Gastrocnemius medialis (tissue), 4 donors: Measurements from ENCODE around the gene PHACTR1.

Source experiments
- CTCF ChIP-seq, 5 experiments: fragments of 450-650 bp in 3 of 5; fragments of 200-600 bp in 2 of 5; sonication (generic) in 2 of 5; IDR thresholded peaks in 4 of 5; conservative IDR thresholded peaks in 1 of 5; 1 replicate in 4 of 5; 2 replicates in 1 of 5; pipeline ENCODE4 v1.5.1; 2016 to 2019; ENCODE audit warnings: antibody characterized with exemption in 5 of 5, mild to moderate bottlenecking in 3 of 5, moderate library complexity in 3 of 5
- POLR2A ChIP-seq, 2 donors: fragments of 450-650 bp; IDR thresholded peaks; one replicate each; pipeline ENCODE4 v1.6.1; 2017; ENCODE audit warnings: antibody characterized with exemption in 2 of 2, mild to moderate bottlenecking in 2 of 2, moderate library complexity in 2 of 2

GRCh38 chr6:13305288-13305687 lies 588.7 kb downstream of the PHACTR1 start:
- TF ChIP-seq CTCF (IDR thresholded peaks at IDR 0.05 in 4 of 5, conservative IDR thresholded peaks at IDR 0.05 in 1 of 5) (no peak), POLR2A (IDR thresholded peaks at IDR 0.05) (no peak)
